ENCODE results near the gene ACADM.
"Not testable (repeated sequence)": the region's sequence is repeated elsewhere in the genome, so short reads cannot be mapped to it uniquely, and the experiment has no call there.

- TF ChIP-seq, protein P1, sequence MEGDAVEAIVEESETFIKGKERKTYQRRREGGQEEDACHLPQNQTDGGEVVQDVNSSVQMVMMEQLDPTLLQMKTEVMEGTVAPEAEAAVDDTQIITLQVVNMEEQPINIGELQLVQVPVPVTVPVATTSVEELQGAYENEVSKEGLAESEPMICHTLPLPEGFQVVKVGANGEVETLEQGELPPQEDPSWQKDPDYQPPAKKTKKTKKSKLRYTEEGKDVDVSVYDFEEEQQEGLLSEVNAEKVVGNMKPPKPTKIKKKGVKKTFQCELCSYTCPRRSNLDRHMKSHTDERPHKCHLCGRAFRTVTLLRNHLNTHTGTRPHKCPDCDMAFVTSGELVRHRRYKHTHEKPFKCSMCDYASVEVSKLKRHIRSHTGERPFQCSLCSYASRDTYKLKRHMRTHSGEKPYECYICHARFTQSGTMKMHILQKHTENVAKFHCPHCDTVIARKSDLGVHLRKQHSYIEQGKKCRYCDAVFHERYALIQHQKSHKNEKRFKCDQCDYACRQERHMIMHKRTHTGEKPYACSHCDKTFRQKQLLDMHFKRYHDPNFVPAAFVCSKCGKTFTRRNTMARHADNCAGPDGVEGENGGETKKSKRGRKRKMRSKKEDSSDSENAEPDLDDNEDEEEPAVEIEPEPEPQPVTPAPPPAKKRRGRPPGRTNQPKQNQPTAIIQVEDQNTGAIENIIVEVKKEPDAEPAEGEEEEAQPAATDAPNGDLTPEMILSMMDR (IDR thresholded peaks at IDR 0.05), result not testable (repeated sequence)
- TF ChIP-seq POLR2A, EP300 (IDR thresholded peaks at IDR 0.05): not testable (repeated sequence)
These were observed 46.5 kb upstream of the ACADM start for GRCh38 chr1:75677964-75678363.
